Mucosa of descending colon (tissue), 3 donors: Measurements from ENCODE around the gene RAB6A. TPM values are rescaled to one million over a fixed set of nuclear protein-coding genes. Genes with fewer than 3 reads are reported as not detected.
A peak's percentile ranks its signal among the peaks of the same experiment; 100 is the strongest.
"Not testable (repeated sequence)": the region's sequence is repeated elsewhere in the genome, so short reads cannot be mapped to it uniquely, and the experiment has no call there.

Experiments used
- ATAC-seq: fragments of 200-7000 bp; cut with Tn5 transposase; one replicate; pipeline ENCODE4 v1.9.1; 2020; ENCODE audit warnings: mild to moderate bottlenecking, moderate library complexity
- DNase-seq, 3 donors: peaks; one replicate each; pipeline ENCODE4 v3.0.0-alpha.2; 2020
- H3K36me3 ChIP-seq: fragments of 200-600 bp; one replicate; pipeline ENCODE4 v1.8.0; 2021; ENCODE audit warnings: low read depth, mild to moderate bottlenecking
- H3K4me1 ChIP-seq: fragments of 200-600 bp; one replicate; pipeline ENCODE4 v1.8.0; 2021; ENCODE audit warnings: low read depth, mild to moderate bottlenecking
- H3K4me3 ChIP-seq: fragments of 200-600 bp; one replicate; pipeline ENCODE4 v1.8.0; 2021; ENCODE audit warnings: mild to moderate bottlenecking
- H3K9me3 ChIP-seq: fragments of 200-600 bp; one replicate; pipeline ENCODE4 v1.8.0; 2021; ENCODE audit warnings: mild to moderate bottlenecking
- CTCF ChIP-seq: fragments of 200-600 bp; IDR thresholded peaks from one replicate; pipeline ENCODE4 v1.8.0; 2022; ENCODE audit warnings: antibody characterized with exemption, mild to moderate bottlenecking
- intact Hi-C, 2 donors: fragments of 100-400 bp; cut with DNase I in 1 of 2; cut with micrococcal nuclease in 1 of 2; formaldehyde crosslinking; loops; one replicate each; pipeline versions ENCODE4 v1.11.0 to v1.11.1; 2022; cut with DNase I, micrococcal nuclease
- total RNA-seq, 3 donors: library from RNA; stranded (reverse); fragmentation: NEBNext Ultra II Directional in 2 of 3; extraction: Animal tissue kit (Norgen Biotek cat#: 25700) in 2 of 3; gene quantifications; one replicate each; pipeline versions ENCODE4 v1.2.1 to v1.2.4, GENCODE V29; 2021 to 2023
- donor health status: DM: no; HTN: no; CAD: no; lungs with moderate emphysema.
- donor health status: DM: no; HTN: no; CAD: no.
- donor health status: DM: no; HTN: yes; CAD: no.

The RAB6A gene
- total RNA-seq, 3 donors from 2014 or later: 138 to 140 (median 139) TPM

- TF ChIP-seq CTCF: no peak
- intact Hi-C loops: no loop called here
- no peaks in the 10 kb centered on the region for H3K9me3 ChIP-seq
- H3K36me3 ChIP-seq: no peaks in the 10 kb centered on the region
- DNase-seq: no peak
- H3K4me1 ChIP-seq: peaks cover 20% of the 10 kb centered on the region
- H3K4me3 ChIP-seq: no peak overlapping the region
- no peak for ATAC-seq
These were observed 5.2 kb downstream of the RAB6A start for GRCh38 chr11:73755670-73756069.

DNA sequence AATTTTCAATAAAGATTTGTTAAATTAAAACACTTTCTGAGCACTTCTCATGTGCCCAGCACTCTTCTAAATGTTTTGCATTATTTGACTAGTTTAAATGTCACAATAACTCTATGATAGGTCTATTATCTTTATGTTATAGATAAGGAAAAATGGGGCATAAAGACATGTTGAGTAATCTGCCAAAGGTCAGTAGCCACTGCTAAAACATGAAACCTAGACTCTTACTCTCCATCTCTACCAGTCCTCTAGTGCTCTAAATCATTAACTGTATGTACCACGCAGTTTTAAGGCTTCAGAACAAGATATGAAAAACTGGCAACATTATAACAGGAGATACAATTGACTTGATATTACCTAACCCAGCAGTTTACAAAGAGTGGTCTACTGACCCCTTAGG lies 6.9 kb downstream of the RAB6A start:
- intact Hi-C loops: no loop called here
- Histone ChIP-seq H3K9me3 (no peaks in the 10 kb centered on the region), H3K4me3 (no peak overlapping the region), H3K4me1 (peaks cover 25% of the 10 kb centered on the region), H3K36me3 (no peaks in the 10 kb centered on the region)
- DNase-seq (no peak), ATAC-seq (peak; percentile 79)
- TF ChIP-seq CTCF: no peak

- Histone ChIP-seq H3K36me3 (no peaks in the 10 kb centered on the region), H3K4me3 (no peak overlapping the region), H3K4me1 (peaks cover 20% of the 10 kb centered on the region), H3K9me3 (no peaks in the 10 kb centered on the region)
- DNase-seq (no peak), ATAC-seq (no peak)
- TF ChIP-seq CTCF: no peak
- intact Hi-C loops: no loop called here
These were observed 8.0 kb downstream of the RAB6A start for GRCh38 chr11:73752903-73753302.

DNA sequence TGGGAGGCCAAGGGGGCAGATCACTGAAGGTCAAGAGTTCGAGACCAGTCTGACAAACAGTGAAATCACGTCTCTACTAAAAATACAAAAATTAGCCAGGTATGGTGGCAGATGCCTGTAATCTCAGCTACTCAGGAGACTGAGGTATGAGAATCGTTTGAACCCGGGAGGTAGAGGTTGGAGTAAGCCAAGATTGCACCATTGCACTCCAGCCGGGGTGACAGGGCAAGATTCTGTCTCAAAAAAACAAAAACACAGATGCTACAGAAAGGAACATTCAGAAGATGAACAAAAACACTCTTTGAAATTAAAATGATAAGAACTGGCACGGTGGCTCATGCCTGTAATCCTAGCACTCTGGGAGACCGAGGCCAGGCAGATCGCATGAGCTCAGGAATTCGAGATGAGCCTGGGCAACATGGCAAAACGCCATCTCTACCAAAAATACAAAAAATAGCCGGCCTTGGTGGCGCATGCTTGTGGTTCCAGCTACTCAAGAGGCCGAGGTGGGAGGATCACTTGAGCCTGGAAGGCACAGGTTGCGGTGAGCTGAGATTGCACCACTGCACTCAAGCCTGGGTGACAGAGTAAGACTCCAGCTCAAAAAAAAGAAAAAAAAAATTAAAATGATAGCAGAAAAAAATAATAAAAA lies 8.5 kb downstream of the RAB6A start:
- Histone ChIP-seq H3K4me3 (no peak overlapping the region), H3K4me1 (peaks cover 20% of the 10 kb centered on the region), H3K9me3 (no peaks in the 10 kb centered on the region), H3K36me3 (no peaks in the 10 kb centered on the region)
- ATAC-seq (no peak), DNase-seq (no peak)
- TF ChIP-seq CTCF: no peak
- intact Hi-C loops: no loop called here

DNA sequence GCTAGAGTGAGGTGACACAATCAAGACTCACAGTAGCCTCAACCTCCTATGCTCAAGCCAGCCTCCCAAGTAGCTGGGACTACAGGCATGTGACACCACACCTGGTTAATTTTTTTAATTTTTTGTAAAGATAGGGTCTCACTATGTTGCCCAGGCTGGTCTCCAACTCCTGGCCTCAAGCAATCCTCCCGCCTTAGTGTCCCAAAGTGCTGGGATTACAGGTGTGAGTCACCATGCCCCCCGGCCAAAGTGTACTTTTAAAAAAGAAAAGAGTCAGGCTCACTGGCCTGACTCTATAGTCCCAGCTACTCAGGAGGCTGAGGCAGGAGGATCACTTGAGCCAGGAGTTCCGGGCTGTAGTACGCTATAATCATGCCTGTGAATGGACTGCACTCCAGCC lies 10.0 kb downstream of the RAB6A start:
- H3K9me3 ChIP-seq, H3K36me3 ChIP-seq, ATAC-seq, H3K4me3 ChIP-seq, DNase-seq, intact Hi-C loops: not testable (repeated sequence)
- peaks cover 20% of the 10 kb centered on the region for H3K4me1 ChIP-seq

DNA sequence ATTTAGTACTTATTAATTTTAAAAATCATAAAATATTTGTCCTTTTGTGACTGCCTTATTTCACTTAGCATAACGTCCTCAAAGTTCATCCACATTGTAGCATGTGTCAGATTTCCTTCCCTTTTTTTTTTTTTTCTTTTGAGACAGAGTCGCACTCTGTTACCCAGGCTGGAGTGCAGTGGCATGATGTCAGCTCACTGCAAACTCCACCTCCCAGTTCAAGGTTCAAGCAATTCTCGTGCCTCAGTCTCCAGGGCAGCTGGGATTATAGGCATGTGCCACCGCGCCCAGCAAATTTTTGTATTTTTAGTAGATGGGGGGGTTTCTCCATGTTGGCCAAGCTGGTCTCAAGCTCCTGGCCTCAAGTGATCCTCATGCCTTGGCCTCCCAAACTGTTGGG lies 10.6 kb downstream of the RAB6A start:
- Histone ChIP-seq H3K4me1 (peaks cover 20% of the 10 kb centered on the region), H3K4me3 (no peak overlapping the region), H3K36me3 (no peaks in the 10 kb centered on the region), H3K9me3 (no peaks in the 10 kb centered on the region)
- intact Hi-C loops: no loop called here
- no peak for TF ChIP-seq CTCF
- DNase-seq: peak in 1 of 3 donors; percentile 25
- peak; percentile 76 for ATAC-seq
